NCI-H2029 treated with DMSO at 0.1 percent for 48 hours (cell line): Measurements from ENCODE around the gene GRIPAP1.
"Not testable (repeated sequence)": the region's sequence is repeated elsewhere in the genome, so short reads cannot be mapped to it uniquely, and the experiment has no call there.

Source experiments
- DNase-seq: peaks from one replicate; lab custom pipeline; 2025; lab: John Stamatoyannopoulos, UW

GRIPAP1 gene

GRCh38 chrX:48996969-48997368 is 5.1 kb downstream of the GRIPAP1 start:
- DNase-seq, result no peak

GRCh38 chrX:48992341-48992740 is 9.7 kb downstream of the GRIPAP1 start:
- no peak for DNase-seq

GRCh38 chrX:48989483-48989882 is 12.6 kb downstream of the GRIPAP1 start:
- no peak for DNase-seq

GRCh38 chrX:48983896-48984295 is 18.2 kb downstream of the GRIPAP1 start:
- DNase-seq, result no peak

GRCh38 chrX:48983081-48983480 is 19.0 kb downstream of the GRIPAP1 start:
- DNase-seq, result no peak

GRCh38 chrX:48981178-48981577 is 20.9 kb downstream of the GRIPAP1 start:
- no peak for DNase-seq

- DNase-seq, result not testable (repeated sequence)
These were observed 21.7 kb downstream of the GRIPAP1 start for GRCh38 chrX:48980341-48980740.

GRCh38 chrX:48978226-48978625 is 23.8 kb downstream of the GRIPAP1 start:
- DNase-seq, result no peak

GRCh38 chrX:48976086-48976485 is 26.0 kb downstream of the GRIPAP1 start:
- DNase-seq, result no peak

GRCh38 chrX:48975541-48975940 is 26.5 kb downstream of the GRIPAP1 start:
- DNase-seq, result no peak

GRCh38 chrX:48975041-48975440 is 27.0 kb downstream of the GRIPAP1 start:
- DNase-seq, result no peak

- DNase-seq, result no peak
These were observed 27.5 kb downstream of the GRIPAP1 start for GRCh38 chrX:48974574-48974973.

- DNase-seq, result no peak
These were observed 28.0 kb downstream of the GRIPAP1 start for GRCh38 chrX:48974033-48974432.

- no peak for DNase-seq
These were observed 29.6 kb downstream of the GRIPAP1 start for GRCh38 chrX:48972220-48973164.

- no peak for DNase-seq
These were observed 30.5 kb downstream of the GRIPAP1 start, which contains the start of gene KCND1 for GRCh38 chrX:48971249-48972219. KCND1 (minus strand) TSS chrX:48971844; CDS start chrX:48970271, 1,573 bp downstream.

GRCh38 chrX:48969471-48969870 is 32.6 kb downstream of the GRIPAP1 start:
- DNase-seq, result no peak

- no peak for DNase-seq
These were observed 33.7 kb downstream of the GRIPAP1 start for GRCh38 chrX:48968377-48968776.

GRCh38 chrX:48966796-48967579 is 35.1 kb downstream of the GRIPAP1 start:
- DNase-seq, result no peak

GRCh38 chrX:48965959-48966358 is 36.1 kb downstream of the GRIPAP1 start:
- DNase-seq, result no peak

GRCh38 chrX:48961585-48962091 is 40.4 kb downstream of the GRIPAP1 start:
- no peak for DNase-seq

GRCh38 chrX:48960291-48960690 is 41.8 kb downstream of the GRIPAP1 start:
- DNase-seq, result no peak
